Natural killer cell (primary cell): ENCODE data around the gene SPDYE6. TPM values are rescaled to one million over a fixed set of nuclear protein-coding genes. Genes with fewer than 3 reads are reported as not detected.

Source experiments
- ATAC-seq, 3 donors: fragments of 150-1000 bp in 2 of 3; fragments of 200-7000 bp in 1 of 3; cut with Tn5 transposase; 1 replicate in 1 of 3; 2 replicates in 2 of 3; pipeline ENCODE4 v1.10.0; 2021; ENCODE audit warnings: mild to moderate bottlenecking in 2 of 3, moderate library complexity in 2 of 3
- DNase-seq, 2 donors: peaks; one replicate each; pipeline versions ENCODE4 v3.0.0 to v3.0.0-alpha.2; 2013 to 2021; ENCODE audit warnings: mixed read lengths in 1 of 2
- H3K27ac ChIP-seq: one replicate; pipeline ENCODE4 v1.5.1; 2013; ENCODE audit warnings: mild to moderate bottlenecking, low read length
- H3K27me3 ChIP-seq: one replicate; pipeline ENCODE4 v1.6.1; 2013; ENCODE audit warnings: low read length; ENCODE audit not compliant: control insufficient read depth, insufficient read depth
- H3K36me3 ChIP-seq: one replicate; pipeline ENCODE4 v1.6.1; 2013; ENCODE audit warnings: low read length; ENCODE audit not compliant: control insufficient read depth, insufficient read depth
- H3K4me1 ChIP-seq: one replicate; pipeline ENCODE4 v1.6.1; 2013; ENCODE audit warnings: low read length; ENCODE audit not compliant: control insufficient read depth, insufficient read depth
- H3K4me3 ChIP-seq: one replicate; pipeline ENCODE4 v1.5.1; 2013; ENCODE audit warnings: low read length
- H3K9me3 ChIP-seq: one replicate; pipeline ENCODE4 v1.6.1; 2013; ENCODE audit warnings: low read length; ENCODE audit not compliant: control insufficient read depth, insufficient read depth
- H3K27ac Mint-ChIP-seq, 2 donors: one replicate each; pipeline ENCODE4 v1.8.0; 2022; ENCODE audit warnings: mild to moderate bottlenecking in 2 of 2, mixed read lengths in 2 of 2, moderate library complexity in 1 of 2
- H3K27me3 Mint-ChIP-seq, 2 donors: one replicate each; pipeline ENCODE4 v1.8.0; 2022; ENCODE audit warnings: low read depth in 2 of 2, mixed read lengths in 2 of 2
- H3K36me3 Mint-ChIP-seq: one replicate; pipeline ENCODE4 v1.8.0; 2022; ENCODE audit warnings: mixed read lengths
- H3K4me1 Mint-ChIP-seq, 2 donors: one replicate each; pipeline ENCODE4 v1.8.0; 2022; ENCODE audit warnings: mixed read lengths in 2 of 2
- H3K4me3 Mint-ChIP-seq: one replicate; pipeline ENCODE4 v1.8.0; 2022; ENCODE audit warnings: mild to moderate bottlenecking, moderate library complexity, mixed read lengths
- H3K9me3 Mint-ChIP-seq, 2 donors: one replicate each; pipeline ENCODE4 v1.8.0; 2022; ENCODE audit warnings: mixed read lengths in 2 of 2
- WGBS: methylation state at CpG from one replicate; pipeline ENCODE4 v1.1.7; 2013; ENCODE audit warnings: missing lambda C conversion rate; ENCODE audit not compliant: insufficient coverage; 5-methylcytosine and 5-hydroxymethylcytosine counted together
- intact Hi-C: fragments of 100-400 bp; cut with micrococcal nuclease; formaldehyde crosslinking; loops from one replicate; pipeline ENCODE4 v1.14.2; 2022
- total RNA-seq, 4 donors: library from RNA; stranded (reverse); fragments of 120-200 nt in 1 of 4; gene quantifications; one replicate each; pipeline versions ENCODE4 v1.2.3 to v1.2.4, GENCODE V29; 2013 to 2022
- TF ChIP-seq, protein P1 (sequence below): fragments of 200-600 bp; IDR thresholded peaks from one replicate; pipeline ENCODE4 v1.8.0; 2022; ENCODE audit warnings: antibody characterized with exemption

The SPDYE6 gene
- total RNA-seq, 3 donors from 2014 or later (not counting 1 experiment from before 2014, with no cell fraction given) = not detected

- Mint-ChIP-seq H3K4me3 (no peak overlapping the region), H3K27me3 (peaks cover 0 to 12% of the 10 kb centered on the region in 2 donors), H3K27ac (no peak overlapping the region), H3K36me3 (no peaks in the 10 kb centered on the region), H3K4me1 (no peaks in the 10 kb centered on the region), H3K9me3 (no peaks in the 10 kb centered on the region)
- Histone ChIP-seq H3K27ac (no peak overlapping the region), H3K36me3 (no peaks in the 10 kb centered on the region), H3K27me3 (no peaks in the 10 kb centered on the region), H3K4me3 (no peak overlapping the region), H3K9me3 (no peaks in the 10 kb centered on the region), H3K4me1 (no peaks in the 10 kb centered on the region)
- TF ChIP-seq, protein P1, sequence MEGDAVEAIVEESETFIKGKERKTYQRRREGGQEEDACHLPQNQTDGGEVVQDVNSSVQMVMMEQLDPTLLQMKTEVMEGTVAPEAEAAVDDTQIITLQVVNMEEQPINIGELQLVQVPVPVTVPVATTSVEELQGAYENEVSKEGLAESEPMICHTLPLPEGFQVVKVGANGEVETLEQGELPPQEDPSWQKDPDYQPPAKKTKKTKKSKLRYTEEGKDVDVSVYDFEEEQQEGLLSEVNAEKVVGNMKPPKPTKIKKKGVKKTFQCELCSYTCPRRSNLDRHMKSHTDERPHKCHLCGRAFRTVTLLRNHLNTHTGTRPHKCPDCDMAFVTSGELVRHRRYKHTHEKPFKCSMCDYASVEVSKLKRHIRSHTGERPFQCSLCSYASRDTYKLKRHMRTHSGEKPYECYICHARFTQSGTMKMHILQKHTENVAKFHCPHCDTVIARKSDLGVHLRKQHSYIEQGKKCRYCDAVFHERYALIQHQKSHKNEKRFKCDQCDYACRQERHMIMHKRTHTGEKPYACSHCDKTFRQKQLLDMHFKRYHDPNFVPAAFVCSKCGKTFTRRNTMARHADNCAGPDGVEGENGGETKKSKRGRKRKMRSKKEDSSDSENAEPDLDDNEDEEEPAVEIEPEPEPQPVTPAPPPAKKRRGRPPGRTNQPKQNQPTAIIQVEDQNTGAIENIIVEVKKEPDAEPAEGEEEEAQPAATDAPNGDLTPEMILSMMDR = no peak
- DNase-seq = peak in 1 of 2 donors; percentile 17
- intact Hi-C loops = no loop called here
- 67% methylated on average over 73 of the region's 73 CpGs for WGBS
- ATAC-seq = peak in 2 of 3 donors; percentile 63 to 74
Observed at GRCh38 chr7:102321351-102322201, 34.7 kb downstream of the SPDYE6 start.

DNA sequence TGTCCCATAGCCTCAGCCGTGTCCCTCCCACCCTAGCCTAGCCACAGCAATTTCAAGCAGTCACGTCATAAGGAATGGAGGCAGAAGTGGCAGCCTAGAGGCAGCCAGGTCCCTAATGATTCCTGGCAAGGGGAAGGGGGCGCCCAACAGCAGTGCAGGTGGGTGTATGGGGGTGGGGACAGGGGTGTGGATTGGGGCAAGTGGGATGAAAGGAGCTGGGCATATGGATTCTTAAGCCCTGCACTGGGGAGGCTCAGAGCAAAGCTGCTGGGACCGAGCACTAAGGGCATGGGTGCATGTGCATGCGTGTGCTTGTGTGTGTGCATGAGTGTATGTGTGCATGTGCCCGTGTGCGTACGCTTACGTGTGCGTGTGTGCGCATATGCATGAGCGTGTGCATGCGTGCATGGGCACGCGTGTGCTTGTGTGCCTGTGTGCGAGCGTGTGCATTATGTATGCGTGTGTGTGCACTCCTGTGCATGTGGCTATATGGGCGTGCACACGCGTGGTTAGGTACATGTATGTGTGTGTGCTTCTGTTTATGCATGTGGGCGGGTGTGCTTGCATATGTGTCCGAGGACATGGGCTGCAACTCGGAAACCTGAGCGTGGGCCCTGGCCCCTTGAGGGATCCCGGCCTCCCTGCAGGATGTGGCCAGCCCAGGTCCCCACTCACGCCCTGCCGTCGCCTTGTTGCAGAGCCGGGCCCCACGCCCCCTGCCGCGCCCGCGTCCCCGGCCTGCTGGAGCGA, 35.5 kb downstream of the SPDYE6 start:
- H3K9me3 ChIP-seq = no peaks in the 10 kb centered on the region
- no peaks in the 10 kb centered on the region for H3K4me1 ChIP-seq
- H3K9me3 Mint-ChIP-seq = no peaks in the 10 kb centered on the region
- no peak overlapping the region for H3K4me3 ChIP-seq
- H3K27ac ChIP-seq = no peak overlapping the region
- H3K27me3 Mint-ChIP-seq = peaks cover 0 to 12% of the 10 kb centered on the region in 2 donors
- DNase-seq (no peak), ATAC-seq (no peak)
- H3K27ac Mint-ChIP-seq = no peak overlapping the region
- TF ChIP-seq, protein P1 = no peak
- no peaks in the 10 kb centered on the region for H3K36me3 Mint-ChIP-seq
- H3K4me1 Mint-ChIP-seq = no peaks in the 10 kb centered on the region
- no peaks in the 10 kb centered on the region for H3K36me3 ChIP-seq
- intact Hi-C loops = no loop called here
- H3K27me3 ChIP-seq = no peaks in the 10 kb centered on the region
- no peak overlapping the region for H3K4me3 Mint-ChIP-seq
- WGBS = 88% methylated on average over 37 of the region's 37 CpGs

DNA sequence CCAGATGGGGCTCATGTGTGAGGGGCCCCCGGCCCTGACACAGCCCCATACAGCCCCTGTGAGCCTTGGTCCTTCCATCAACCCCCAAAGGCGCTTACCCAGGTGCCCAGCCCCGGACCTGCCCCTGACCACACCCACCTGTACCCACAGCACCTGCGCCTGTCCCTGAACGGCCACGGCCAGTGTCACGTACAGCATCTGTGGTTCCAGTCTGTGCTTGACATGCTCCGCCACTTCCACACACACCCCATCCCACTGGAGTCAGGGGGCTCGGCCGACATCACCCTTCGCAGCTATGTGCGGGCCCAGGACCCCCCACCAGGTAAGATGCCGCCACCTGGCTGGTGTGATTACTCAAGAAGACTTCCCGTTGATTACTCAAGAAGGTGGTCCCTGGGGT, 36.1 kb downstream of the SPDYE6 start:
- H3K4me1 ChIP-seq = no peaks in the 10 kb centered on the region
- Mint-ChIP-seq H3K27ac (no peak overlapping the region), H3K9me3 (no peaks in the 10 kb centered on the region), H3K4me3 (no peak overlapping the region), H3K4me1 (no peaks in the 10 kb centered on the region), H3K36me3 (no peaks in the 10 kb centered on the region), H3K27me3 (peaks cover 0 to 12% of the 10 kb centered on the region in 2 donors)
- no peak overlapping the region for H3K4me3 ChIP-seq
- DNase-seq (no peak), ATAC-seq (no peak)
- WGBS = 86% methylated on average over 14 of the region's 14 CpGs
- intact Hi-C loops = no loop called here
- no peak overlapping the region for H3K27ac ChIP-seq
- H3K36me3 ChIP-seq = no peaks in the 10 kb centered on the region
- H3K9me3 ChIP-seq = no peaks in the 10 kb centered on the region
- TF ChIP-seq, protein P1 = no peak
- H3K27me3 ChIP-seq = no peaks in the 10 kb centered on the region
